ENCODE measurements around the gene ITGA3.

The ITGA3 gene

GRCh38 chr17:50101346-50102163 lies 45.6 kb downstream of the ITGA3 start:
- H3K4me3 ChIP-seq (ENCODE audit: extremely low read depth, insufficient read depth, low read length, poor library complexity, severe bottlenecking) = no peak overlapping the region
- 31 to 32% methylated on average over 16 to 17 of the region's 17 CpGs for WGBS, 2 experiments (ENCODE audit: insufficient coverage in 2 of 2)
- H3K36me3 ChIP-seq (ENCODE audit: control insufficient read depth, insufficient read depth, low read length) = peaks cover 10% of the 10 kb centered on the region
- peak overlapping the region; percentile 66 for H3K27ac ChIP-seq (ENCODE audit: low read depth, low read length, severe bottlenecking)
- no peaks in the 10 kb centered on the region for H3K9me3 ChIP-seq (ENCODE audit: control insufficient read depth, low read length)
- H3K4me1 ChIP-seq (ENCODE audit: control insufficient read depth, insufficient read depth, low read length, poor library complexity, severe bottlenecking) = peaks cover 26% of the 10 kb centered on the region

- Histone ChIP-seq H3K4me3 (ENCODE audit: extremely low read depth, insufficient read depth, low read length, poor library complexity, severe bottlenecking) (no peak overlapping the region), H3K36me3 (ENCODE audit: control insufficient read depth, insufficient read depth, low read length) (peaks cover 14% of the 10 kb centered on the region), H3K27ac (ENCODE audit: low read depth, low read length, severe bottlenecking) (peak overlapping the region; percentile 66), H3K4me1 (ENCODE audit: control insufficient read depth, insufficient read depth, low read length, poor library complexity, severe bottlenecking) (peaks cover 26% of the 10 kb centered on the region), H3K9me3 (ENCODE audit: control insufficient read depth, low read length) (no peaks in the 10 kb centered on the region)
- 78% methylated on average over 12 to 13 of the region's 15 CpGs for WGBS, 2 experiments (ENCODE audit: insufficient coverage in 2 of 2)
These were observed 46.5 kb downstream of the ITGA3 start for GRCh38 chr17:50102164-50102991.

GRCh38 chr17:50103252-50103651 lies 47.3 kb downstream of the ITGA3 start:
- Histone ChIP-seq H3K27ac (ENCODE audit: low read depth, low read length, severe bottlenecking) (no peak overlapping the region), H3K4me1 (ENCODE audit: control insufficient read depth, insufficient read depth, low read length, poor library complexity, severe bottlenecking) (peaks cover 26% of the 10 kb centered on the region), H3K9me3 (ENCODE audit: control insufficient read depth, low read length) (no peaks in the 10 kb centered on the region), H3K36me3 (ENCODE audit: control insufficient read depth, insufficient read depth, low read length) (peaks cover 11% of the 10 kb centered on the region), H3K4me3 (ENCODE audit: extremely low read depth, insufficient read depth, low read length, poor library complexity, severe bottlenecking) (no peak overlapping the region)
- 75% methylated on average over 2 of the region's 2 CpGs for WGBS, 2 experiments (ENCODE audit: insufficient coverage in 2 of 2)

GRCh38 chr17:50103941-50104340 lies 48.0 kb downstream of the ITGA3 start:
- Histone ChIP-seq H3K4me1 (ENCODE audit: control insufficient read depth, insufficient read depth, low read length, poor library complexity, severe bottlenecking) (peaks cover 30% of the 10 kb centered on the region), H3K27ac (ENCODE audit: low read depth, low read length, severe bottlenecking) (no peak overlapping the region), H3K4me3 (ENCODE audit: extremely low read depth, insufficient read depth, low read length, poor library complexity, severe bottlenecking) (no peak overlapping the region), H3K9me3 (ENCODE audit: control insufficient read depth, low read length) (no peaks in the 10 kb centered on the region), H3K36me3 (ENCODE audit: control insufficient read depth, insufficient read depth, low read length) (peaks cover 11% of the 10 kb centered on the region)
- 98 to 100% methylated on average over 3 to 4 of the region's 5 CpGs for WGBS, 2 experiments (ENCODE audit: insufficient coverage in 2 of 2)

- Histone ChIP-seq H3K27ac (ENCODE audit: low read depth, low read length, severe bottlenecking) (no peak overlapping the region), H3K36me3 (ENCODE audit: control insufficient read depth, insufficient read depth, low read length) (peaks cover 14% of the 10 kb centered on the region), H3K4me1 (ENCODE audit: control insufficient read depth, insufficient read depth, low read length, poor library complexity, severe bottlenecking) (peaks cover 20% of the 10 kb centered on the region), H3K9me3 (ENCODE audit: control insufficient read depth, low read length) (no peaks in the 10 kb centered on the region), H3K4me3 (ENCODE audit: extremely low read depth, insufficient read depth, low read length, poor library complexity, severe bottlenecking) (no peak overlapping the region)
- 95 to 96% methylated on average over 14 to 19 of the region's 21 CpGs for WGBS, 2 experiments (ENCODE audit: insufficient coverage in 2 of 2)
These were observed 49.9 kb downstream of the ITGA3 start for GRCh38 chr17:50105811-50106210.

- Histone ChIP-seq H3K36me3 (ENCODE audit: control insufficient read depth, insufficient read depth, low read length) (peaks cover 14% of the 10 kb centered on the region), H3K27ac (ENCODE audit: low read depth, low read length, severe bottlenecking) (no peak overlapping the region), H3K4me1 (ENCODE audit: control insufficient read depth, insufficient read depth, low read length, poor library complexity, severe bottlenecking) (peaks cover 18% of the 10 kb centered on the region), H3K4me3 (ENCODE audit: extremely low read depth, insufficient read depth, low read length, poor library complexity, severe bottlenecking) (no peak overlapping the region), H3K9me3 (ENCODE audit: control insufficient read depth, low read length) (no peaks in the 10 kb centered on the region)
- 77 to 78% methylated on average over 9 to 10 of the region's 13 CpGs for WGBS, 2 experiments (ENCODE audit: insufficient coverage in 2 of 2)
These were observed 50.7 kb downstream of the ITGA3 start for GRCh38 chr17:50106393-50107131.

GRCh38 chr17:50107790-50108414 lies 52.0 kb downstream of the ITGA3 start:
- Histone ChIP-seq H3K4me3 (ENCODE audit: extremely low read depth, insufficient read depth, low read length, poor library complexity, severe bottlenecking) (no peak overlapping the region), H3K9me3 (ENCODE audit: control insufficient read depth, low read length) (no peaks in the 10 kb centered on the region), H3K4me1 (ENCODE audit: control insufficient read depth, insufficient read depth, low read length, poor library complexity, severe bottlenecking) (peaks cover 23% of the 10 kb centered on the region), H3K27ac (ENCODE audit: low read depth, low read length, severe bottlenecking) (no peak overlapping the region), H3K36me3 (ENCODE audit: control insufficient read depth, insufficient read depth, low read length) (peaks cover 14% of the 10 kb centered on the region)
- WGBS, 2 experiments (ENCODE audit: insufficient coverage in 2 of 2) = 92 to 100% methylated on average over 4 to 8 of the region's 10 CpGs

GRCh38 chr17:50108556-50108955 lies 52.6 kb downstream of the ITGA3 start:
- Histone ChIP-seq H3K4me1 (ENCODE audit: control insufficient read depth, insufficient read depth, low read length, poor library complexity, severe bottlenecking) (peaks cover 23% of the 10 kb centered on the region), H3K36me3 (ENCODE audit: control insufficient read depth, insufficient read depth, low read length) (peaks cover 18% of the 10 kb centered on the region), H3K9me3 (ENCODE audit: control insufficient read depth, low read length) (no peaks in the 10 kb centered on the region), H3K27ac (ENCODE audit: low read depth, low read length, severe bottlenecking) (no peak overlapping the region), H3K4me3 (ENCODE audit: extremely low read depth, insufficient read depth, low read length, poor library complexity, severe bottlenecking) (no peak overlapping the region)
- 92 to 93% methylated on average over 3 to 6 of the region's 9 CpGs for WGBS, 2 experiments (ENCODE audit: insufficient coverage in 2 of 2)

- Histone ChIP-seq H3K27ac (ENCODE audit: low read depth, low read length, severe bottlenecking) (no peak overlapping the region), H3K9me3 (ENCODE audit: control insufficient read depth, low read length) (no peaks in the 10 kb centered on the region), H3K4me1 (ENCODE audit: control insufficient read depth, insufficient read depth, low read length, poor library complexity, severe bottlenecking) (peaks cover 23% of the 10 kb centered on the region), H3K36me3 (ENCODE audit: control insufficient read depth, insufficient read depth, low read length) (peaks cover 25% of the 10 kb centered on the region), H3K4me3 (ENCODE audit: extremely low read depth, insufficient read depth, low read length, poor library complexity, severe bottlenecking) (no peak overlapping the region)
- 90 to 100% methylated on average over 5 to 7 of the region's 7 CpGs for WGBS, 2 experiments (ENCODE audit: insufficient coverage in 2 of 2)
These were observed 53.3 kb downstream of the ITGA3 start for GRCh38 chr17:50109207-50109606.

GRCh38 chr17:50109785-50110184 lies 53.9 kb downstream of the ITGA3 start:
- Histone ChIP-seq H3K9me3 (ENCODE audit: control insufficient read depth, low read length) (no peaks in the 10 kb centered on the region), H3K36me3 (ENCODE audit: control insufficient read depth, insufficient read depth, low read length) (peaks cover 28% of the 10 kb centered on the region), H3K4me1 (ENCODE audit: control insufficient read depth, insufficient read depth, low read length, poor library complexity, severe bottlenecking) (peaks cover 23% of the 10 kb centered on the region), H3K4me3 (ENCODE audit: extremely low read depth, insufficient read depth, low read length, poor library complexity, severe bottlenecking) (no peak overlapping the region), H3K27ac (ENCODE audit: low read depth, low read length, severe bottlenecking) (no peak overlapping the region)
- WGBS, 2 experiments (ENCODE audit: insufficient coverage in 2 of 2) = 92 to 96% methylated on average over 12 to 16 of the region's 19 CpGs

Data from mesodermal cell (in vitro differentiated cells).